HG02973 (cell line): Measurements from ENCODE around the gene MYPOP.
"Not testable (repeated sequence)": the region's sequence is repeated elsewhere in the genome, so short reads cannot be mapped to it uniquely, and the experiment has no call there.

Experiments used
- ATAC-seq: cut with Tn5 transposase; IDR thresholded peaks from one replicate; pipeline ENCODE4 v1.9.1; 2021; ENCODE audit warnings: moderate library complexity; ENCODE audit not compliant: unreplicated experiment

Gene MYPOP

DNA sequence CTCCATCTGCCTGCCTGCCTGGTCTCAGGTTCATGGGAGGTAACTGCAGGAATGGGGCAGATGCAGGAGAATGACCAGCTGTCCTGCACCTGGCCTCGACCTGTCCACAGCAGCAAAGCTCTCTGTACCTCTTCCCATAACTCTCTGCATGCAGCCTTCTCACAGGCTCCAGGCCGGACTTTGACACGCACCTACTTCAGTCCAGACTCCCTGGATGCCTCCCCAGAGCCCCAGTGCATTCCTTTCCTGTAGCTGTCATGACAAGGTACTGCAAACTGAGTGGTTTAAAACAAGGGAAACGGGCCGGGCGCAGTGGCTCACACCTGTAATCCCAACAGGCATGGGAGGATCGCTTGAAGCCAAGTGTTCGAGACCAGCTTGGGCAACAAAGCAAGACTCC lies 8.9 kb upstream of the MYPOP start:
- no peak for ATAC-seq

DNA sequence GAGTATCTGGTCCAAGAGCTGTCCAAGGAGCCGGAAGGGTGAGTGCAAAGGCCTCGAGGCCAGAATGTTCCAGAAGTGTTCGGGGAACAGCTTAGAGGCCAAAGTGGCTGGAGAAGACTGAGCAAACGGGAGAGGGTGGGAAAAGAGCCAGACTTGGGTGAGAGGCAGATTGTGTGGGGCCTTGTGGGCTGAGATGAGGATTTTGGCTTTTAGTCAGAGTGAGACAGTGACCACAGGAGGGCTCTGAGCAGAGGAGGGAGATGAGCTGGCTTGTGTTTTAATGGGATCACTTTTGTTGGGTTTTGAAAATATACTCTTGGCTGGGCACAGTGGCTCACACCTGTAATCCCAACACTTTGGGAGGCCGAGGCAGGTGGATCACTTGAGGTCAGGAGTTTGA lies 6.5 kb upstream of the MYPOP start:
- ATAC-seq, result no peak

DNA sequence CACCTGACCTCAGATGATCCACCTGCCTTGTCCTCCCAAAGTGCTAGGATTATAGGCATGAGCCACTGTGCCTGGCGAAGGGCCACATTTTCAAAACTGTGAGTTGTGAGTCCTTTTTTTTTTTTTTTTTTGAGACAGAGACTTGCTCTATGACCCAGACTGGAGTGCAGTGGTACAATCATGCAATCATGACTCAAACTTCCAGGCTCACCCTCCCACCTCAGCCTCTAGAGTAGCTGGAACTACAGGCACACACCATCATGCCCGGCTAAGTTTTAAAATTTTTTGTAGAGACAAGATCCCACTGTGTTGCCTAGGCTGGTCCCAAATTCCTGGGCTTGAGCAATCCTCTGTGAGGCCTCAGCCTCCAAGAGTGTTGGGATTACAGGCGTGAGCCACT lies 3.8 kb upstream of the MYPOP start:
- no peak for ATAC-seq

DNA sequence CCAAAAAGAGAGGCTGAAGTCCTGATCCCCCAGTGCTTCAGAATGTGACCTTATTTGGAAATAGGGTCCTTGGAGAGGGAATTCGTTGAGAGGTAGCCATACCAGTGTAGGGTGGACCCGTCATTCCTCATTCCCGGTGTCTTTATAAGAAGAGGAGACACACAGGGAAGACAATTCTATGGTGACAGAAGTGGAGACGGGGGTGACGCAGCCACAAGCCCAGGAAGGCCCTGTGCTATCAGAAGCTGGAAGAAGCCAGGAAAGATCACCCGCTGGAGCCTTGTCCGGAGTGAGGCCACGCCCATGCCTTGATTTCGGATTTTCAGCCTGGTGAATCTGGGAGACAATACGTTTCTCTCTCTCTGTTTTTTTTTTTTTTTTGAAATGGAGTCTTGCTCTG lies 2.6 kb upstream of the MYPOP start:
- ATAC-seq, result no peak

DNA sequence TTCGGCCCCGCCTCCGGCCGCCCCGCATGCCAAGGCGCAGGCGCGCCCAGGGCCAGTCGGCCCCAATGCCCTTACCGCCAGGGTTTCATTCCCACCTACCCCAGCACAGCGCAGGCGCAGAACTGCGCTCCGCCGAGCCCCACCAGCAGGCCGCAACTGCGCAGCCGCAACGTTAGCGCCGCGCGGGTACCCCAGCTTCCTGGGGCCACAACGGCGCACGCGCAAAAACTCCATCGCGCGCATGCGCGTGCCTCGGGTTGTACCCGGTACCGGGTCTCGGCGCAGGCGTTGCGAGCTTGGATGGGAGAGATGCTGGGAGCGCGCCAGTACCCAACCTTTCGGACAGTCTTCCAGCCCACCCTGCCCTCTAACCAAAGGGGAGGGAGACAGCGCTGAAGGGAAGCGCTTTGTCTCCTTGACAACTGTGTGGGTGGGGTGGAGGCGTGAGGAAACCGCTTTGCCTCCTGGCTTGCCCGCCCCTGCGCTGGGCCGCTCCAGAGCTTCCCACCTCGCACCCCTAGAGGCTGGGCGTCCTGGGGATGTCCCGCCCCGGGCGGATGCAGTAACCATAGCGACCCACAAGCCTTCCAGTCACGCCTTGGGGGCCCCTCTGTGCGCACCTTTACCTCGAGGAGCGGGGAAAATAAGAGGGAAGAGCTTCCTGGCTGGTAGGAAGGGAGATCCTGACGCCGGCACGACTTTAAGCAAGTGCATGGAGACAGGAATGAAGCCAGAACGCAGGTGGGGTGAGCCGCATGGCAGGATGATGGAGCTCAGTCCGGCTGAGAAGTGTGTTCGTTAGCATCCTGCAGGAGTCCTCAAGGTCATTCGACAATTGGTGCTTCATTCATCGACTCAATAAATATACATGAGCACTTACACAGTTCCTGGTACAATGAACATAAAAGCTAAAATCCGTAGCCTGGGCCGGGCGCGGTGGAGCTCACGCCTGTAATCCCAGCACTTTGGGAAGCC lies 525 bp upstream of the MYPOP start:
- ATAC-seq, result peak; percentile 82

DNA sequence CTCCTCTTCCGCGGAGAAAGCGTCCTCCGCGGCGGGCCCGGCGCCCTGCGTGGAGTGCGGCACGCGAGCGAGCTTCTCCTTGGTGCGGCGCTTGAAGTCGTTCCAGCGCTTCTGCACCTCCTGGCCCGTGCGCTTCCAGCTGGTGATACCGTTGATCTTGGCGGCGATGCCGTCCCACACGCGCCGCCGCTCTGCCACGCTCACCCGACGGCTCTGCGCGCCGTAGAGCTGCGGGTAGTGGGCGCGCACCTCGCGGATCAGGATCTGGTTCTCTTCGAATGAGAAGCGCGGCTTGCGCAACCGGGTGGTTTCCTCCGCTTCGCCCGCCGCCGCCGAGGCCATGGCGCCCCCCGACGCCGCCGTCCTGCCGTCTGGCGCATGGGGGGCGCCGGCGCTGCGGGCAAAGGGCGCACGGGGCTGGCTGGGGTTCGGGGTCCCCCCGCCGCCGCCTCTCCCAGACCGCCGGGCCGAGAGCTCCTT lies 941 bp downstream of the MYPOP start:
- ATAC-seq, result no peak

DNA sequence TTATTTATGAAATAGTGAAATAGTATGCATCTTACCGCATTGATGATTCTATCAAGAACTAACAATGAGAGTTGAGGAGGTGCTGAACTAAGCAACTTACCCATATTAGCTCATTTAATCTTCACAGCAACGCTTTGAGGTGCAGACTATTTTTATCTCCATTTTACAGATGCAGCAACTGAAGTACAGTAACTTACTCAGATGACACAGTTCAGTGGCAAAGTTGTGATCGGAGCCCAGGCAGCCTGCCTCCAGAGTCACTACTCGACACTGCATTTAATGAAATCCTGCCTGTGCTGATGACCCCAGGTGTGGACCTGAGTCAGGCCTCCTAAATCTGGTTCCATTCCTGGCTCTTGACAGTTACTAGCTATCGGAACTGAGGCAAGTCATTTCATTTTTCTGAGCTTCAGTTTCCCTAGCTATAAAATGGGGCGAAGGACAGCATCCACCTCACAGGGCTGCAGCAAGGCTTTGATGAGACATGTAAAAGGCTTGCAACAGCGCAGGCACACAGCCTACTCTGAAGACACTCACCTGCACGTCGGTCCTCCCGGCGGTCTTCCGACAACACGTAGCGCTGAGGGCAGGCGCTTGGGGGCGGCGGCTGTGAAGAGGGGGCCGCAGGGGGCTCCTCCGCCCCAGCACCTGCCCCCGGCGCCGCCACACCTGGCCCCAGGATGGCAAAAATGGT lies 1.5 kb downstream of the MYPOP start:
- no peak for ATAC-seq

DNA sequence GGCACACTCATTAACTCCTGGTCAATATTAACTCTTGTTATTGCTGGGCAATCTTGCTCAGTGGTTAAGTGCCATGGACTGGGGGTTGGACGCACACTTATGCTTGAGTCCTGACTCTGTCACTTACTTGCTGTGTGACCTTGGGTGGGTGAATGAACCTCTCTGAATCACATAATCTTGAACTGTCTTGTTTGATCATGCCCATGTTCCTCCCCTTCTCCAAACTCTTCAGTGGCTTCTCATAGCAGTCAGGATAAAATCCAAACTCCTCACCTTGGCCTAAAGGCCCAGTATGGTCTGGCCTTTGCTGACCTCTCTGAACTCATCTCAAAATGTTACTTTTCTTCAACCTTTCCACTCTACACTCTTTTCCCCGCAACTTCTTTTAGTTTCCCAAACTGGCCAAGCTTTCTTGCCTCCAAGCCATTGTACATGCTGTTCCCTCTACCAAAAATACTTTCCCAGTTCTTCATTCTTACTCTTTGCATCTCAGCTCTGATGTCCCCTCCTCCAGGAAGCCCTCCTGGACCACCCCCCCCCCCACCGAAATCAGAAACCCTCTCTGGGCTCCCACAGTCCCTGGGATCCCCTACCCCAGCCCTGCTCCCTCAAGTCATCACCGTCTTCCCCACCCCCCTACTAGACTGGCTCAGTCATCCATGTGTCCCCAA lies 2.4 kb downstream of the MYPOP start:
- no peak for ATAC-seq

DNA sequence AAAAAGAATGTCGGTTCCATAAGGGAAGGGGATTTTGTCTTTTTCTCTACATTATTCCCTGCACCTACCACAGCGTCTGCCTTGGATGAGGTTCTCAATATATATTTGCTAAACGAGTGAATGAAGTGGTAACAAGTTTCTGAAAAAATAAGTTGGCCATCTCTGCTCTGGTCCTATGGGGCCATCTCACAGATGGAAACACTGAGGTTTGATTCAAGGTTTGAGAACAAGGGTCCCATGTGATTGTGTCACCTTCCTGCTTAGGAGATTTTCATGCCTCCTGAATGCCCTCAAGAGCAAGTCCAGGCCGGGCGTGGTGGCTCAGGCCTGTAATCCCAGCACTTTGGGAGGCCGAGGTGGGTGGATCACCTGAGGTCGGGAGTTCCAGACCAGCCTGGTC lies 3.2 kb downstream of the MYPOP start:
- no peak for ATAC-seq

DNA sequence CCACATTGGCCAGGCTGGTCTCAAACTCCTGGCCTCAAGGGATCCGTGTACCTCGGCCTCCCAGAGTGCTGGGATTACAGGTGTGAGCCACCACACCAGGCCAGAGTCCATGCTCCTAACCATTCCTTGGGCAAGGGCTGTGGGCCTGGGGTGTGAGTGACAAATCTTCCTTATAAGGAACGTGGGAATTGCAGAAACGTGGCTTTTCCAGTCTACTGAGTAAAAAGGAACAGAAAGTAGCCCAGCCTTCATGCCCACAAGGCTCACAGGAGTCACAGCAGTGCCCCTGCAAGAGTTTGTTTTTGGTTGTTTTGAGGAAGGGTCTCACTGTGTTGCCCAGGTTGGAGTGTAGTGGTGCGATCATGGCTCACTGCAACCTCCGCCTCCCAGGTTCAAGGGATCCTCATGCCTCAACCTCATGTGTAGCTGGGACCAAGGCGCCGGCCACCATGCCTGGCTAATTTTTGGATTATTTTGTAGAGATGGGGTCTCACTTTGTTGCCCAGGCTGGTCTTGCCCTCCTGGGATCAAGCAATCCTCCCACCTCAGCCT lies 5.1 kb downstream of the MYPOP start:
- ATAC-seq, result no peak

DNA sequence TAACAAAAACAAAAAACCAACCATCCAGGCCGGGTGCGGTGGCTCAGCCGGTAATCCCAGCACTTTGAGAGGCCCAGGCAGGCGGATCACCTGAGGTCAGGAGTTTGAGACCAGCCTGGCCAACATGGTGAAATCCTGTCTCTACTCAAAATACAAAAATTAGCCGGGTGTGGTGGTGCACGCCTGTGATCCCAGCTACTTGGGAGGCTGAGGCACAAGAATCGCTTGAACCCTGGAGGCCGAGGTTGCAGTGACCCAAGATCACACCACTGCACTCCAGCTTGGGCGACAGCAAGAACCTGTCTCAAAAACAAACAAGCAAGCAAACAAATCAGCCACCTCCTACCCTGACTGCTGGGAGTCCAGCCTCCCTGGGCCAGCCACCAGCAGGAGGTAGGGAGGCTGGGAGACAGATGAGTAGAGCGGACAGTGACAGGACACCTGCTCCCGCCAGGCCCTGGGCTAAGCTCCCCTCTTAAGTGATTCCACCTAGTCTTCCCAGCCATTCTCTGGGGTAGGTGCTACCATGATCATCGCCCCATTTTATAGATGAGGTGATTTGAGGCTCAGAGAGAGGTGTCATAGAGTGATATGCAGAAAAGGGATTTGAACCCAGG lies 6.3 kb downstream of the MYPOP start:
- ATAC-seq, result not testable (repeated sequence)

DNA sequence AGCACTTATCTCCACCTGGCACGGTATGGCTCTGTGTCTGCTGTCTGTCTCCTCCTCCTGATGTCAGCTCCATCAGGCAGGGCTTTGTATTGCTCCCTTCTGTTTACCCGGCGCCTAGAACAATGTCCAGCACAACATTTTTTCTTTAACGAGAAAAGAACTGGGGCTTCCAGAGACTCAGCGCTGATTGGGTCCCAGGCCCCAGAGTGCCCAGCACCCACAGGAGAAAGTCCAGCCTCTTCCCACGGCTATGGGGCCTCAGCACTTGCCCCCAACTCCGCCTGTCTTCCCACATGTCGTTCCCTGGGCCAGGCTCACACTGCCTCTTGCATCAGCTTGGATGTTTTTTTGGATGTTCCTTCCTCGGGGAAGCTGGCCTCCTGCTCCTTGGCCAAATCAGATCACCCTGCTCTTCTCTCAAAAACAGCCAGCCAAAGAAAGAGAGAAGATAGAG lies 6.9 kb downstream of the MYPOP start:
- ATAC-seq, result no peak

DNA sequence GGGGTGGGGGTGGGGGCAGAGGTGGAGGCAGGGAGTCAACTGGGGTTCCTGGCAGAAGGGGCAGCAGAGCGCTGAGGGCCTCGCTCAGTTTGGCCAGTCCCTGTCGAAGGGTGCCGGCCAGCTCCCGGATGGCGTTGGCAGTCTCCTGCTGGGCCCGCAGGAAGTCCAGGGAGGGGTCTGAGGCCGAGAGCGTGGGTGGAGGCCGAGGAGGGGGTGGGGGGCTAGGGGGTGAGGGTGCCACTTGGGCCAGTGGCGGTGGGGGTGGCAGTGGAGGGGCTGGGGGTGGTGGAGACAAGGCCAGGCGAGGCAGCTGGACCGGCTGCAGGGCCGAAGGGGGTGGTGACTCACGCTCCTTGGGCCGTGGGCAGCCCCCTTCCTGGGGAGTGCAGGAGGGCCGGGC lies 11.5 kb downstream of the MYPOP start:
- no peak for ATAC-seq

DNA sequence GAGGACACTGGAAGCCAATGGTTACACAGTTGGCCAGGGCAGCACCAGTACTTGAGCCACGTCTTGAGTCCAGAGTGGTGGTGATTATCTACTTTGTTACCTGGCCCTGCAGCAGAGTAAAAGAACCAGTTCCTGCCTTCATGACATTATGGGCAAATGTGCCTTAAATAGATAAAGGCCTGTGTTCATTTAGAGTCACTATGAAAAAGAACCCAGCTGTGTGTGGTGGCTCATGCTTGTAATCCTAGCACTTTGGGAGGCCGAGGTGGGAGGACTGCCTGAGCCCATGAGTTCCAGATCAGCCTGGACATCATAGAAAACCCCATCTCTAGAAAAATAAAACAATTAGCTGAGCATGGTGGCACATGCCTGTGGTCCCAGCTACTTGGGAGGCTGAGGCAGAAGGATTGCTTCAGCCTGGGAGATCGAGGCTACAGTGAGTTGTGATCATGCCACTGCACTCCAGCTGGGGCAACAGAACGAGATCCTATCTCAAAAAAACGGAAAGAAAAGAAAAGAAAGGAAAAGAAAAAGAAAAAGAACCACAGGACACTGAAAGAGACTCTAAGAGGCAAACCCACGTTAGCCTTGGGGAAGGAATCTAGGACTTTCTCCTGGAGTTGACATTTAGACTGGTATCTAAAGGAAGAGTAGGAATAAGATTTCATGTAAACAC lies 13.1 kb downstream of the MYPOP start:
- no peak for ATAC-seq

DNA sequence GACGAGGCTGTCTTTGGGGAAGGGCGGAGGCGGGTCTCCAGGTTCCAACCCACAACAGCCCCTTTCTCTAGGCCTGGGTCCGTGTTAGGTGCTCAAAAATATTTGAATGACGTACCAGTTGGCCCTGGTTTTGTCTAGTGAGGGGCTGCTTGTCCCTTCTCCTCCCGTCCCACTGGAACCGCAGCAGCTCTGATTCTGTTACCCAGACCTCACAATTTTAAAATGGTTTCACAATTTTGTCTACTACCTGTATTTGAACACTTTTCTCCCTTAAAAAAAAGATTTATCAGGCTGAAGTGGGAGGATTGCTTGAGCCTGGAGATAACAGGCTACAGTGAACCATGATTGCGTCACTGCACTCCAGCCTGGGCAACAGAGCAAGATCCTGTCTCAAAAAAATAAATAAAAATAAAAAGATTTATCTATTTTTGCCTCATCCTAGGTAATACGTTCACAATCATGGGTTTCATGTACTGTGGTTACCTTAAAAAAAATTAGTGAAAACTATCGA lies 15.2 kb downstream of the MYPOP start:
- no peak for ATAC-seq

DNA sequence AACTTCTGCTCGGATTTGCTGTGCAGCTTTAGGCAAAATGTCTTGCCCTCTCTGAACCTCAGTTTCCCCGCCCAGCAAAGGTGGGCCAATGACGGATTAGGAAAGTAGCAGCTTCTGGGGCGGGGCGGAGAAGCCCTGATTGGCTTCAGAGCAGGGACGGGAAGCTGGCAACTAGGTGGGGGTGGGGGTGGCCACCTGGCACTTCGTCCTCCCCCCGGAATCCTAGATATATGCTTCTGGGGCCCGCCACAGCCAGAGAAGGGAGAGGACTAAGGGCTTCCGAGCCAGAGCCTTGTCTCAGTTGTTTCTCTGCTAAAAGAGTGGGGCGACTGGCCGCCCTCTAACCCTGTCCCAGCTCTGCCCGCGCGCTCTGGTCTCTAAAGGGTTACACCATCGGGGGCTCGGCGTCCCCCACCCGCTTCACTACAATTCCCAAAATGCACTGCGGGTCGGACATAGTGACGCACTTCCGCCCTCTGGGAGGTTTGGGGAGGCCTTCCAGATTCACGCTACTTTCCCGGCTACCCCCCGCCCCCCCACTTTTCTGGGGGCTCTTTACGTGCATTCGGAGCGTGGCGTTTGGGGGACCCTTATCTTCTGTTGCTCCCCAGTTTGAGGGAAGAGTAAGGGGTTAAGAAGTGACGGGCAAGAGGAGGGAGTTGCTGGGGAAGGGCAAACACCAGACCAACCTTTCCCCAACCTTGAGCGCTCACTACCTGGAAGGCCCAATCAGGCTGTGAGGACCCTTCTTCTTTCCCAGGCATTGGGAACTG lies 15.8 kb downstream of the MYPOP start:
- peak; percentile 43 for ATAC-seq

DNA sequence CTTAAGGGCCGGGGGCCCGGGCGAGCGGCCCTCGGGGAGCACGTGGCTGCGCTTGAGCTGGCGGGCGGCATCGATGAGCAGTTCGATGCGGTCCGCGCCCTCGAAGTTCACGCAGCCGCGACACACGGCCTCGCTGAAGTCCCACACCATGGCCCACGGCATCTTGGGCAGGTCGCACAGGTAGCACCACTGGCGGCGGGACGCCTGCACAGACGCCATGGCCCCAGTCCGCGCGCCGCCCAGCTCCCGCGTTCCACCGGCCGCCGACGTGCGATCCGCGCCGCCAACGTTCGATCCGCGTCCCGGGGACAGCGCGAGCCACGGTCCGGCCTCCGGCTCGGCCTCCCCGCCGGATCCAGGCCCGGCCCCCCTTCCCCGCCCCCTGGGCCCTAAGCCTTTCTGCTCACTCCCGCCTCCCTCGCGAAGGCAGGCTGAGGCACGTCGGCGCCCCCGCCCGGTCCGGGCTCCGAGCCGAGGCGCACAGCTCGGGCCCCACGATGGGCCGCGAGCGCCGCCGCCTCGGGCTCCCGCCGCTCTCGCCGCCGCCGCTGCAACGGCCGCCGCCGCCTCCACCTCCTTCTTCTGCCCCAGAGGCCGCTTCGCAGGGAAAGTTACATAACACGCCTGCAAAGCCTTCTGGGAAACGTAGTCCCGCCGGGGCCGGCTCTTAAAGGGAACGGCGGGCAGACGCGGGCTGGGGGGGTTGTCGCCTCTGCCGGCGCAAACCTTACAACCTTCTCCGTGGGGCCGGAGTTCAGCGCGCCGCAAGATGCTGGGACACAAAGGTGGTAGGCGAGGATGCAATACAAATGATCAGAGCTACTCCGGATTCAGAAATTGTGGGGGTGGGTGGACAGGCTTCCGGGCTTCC lies 16.6 kb downstream of the MYPOP start, which contains the start of gene IRF2BP1:
TSS of gene IRF2BP1 (minus strand) at position 586 of the 871 bp plus-strand sequence. CDS start at position 219, 367 bp downstream.
- ATAC-seq, result peak; percentile 43
